Frontal cortex (tissue), 4 donors: ENCODE data around the gene TSPAN14. TPM values are rescaled to one million over a fixed set of nuclear protein-coding genes. Genes with fewer than 3 reads are reported as not detected.

Source experiments
- DNase-seq, 2 donors: peaks; one replicate each; pipeline ENCODE4 v3.0.0; 2012; ENCODE audit warnings: low spot score in 2 of 2
- FAIRE-seq: peaks from 2 replicates; lab custom pipeline; 2012; peaks lifted over from hg19 to GRCh38; lab: Jason Lieb, UNC
- total RNA-seq: library from RNA; depleted of rRNA; stranded (reverse); fragments of >200 nt; gene quantifications from one replicate; pipeline ENCODE4 v1.2.3, GENCODE V29; 2014
- donor health status: control.
- donor health status: control.
- donor health status: control.

The TSPAN14 gene
- total RNA-seq, 1 donor from 2014 or later = 17.9 TPM

GRCh38 chr10:80485076-80485945 is 31.2 kb downstream of the TSPAN14 start:
- FAIRE-seq (no peak), DNase-seq (no peak)

GRCh38 chr10:80485946-80486764 is 32.0 kb downstream of the TSPAN14 start:
- no peak for DNase-seq
- no peak for FAIRE-seq

- FAIRE-seq = no peak
- no peak for DNase-seq
Measured at GRCh38 chr10:80486785-80487420, 32.8 kb downstream of the TSPAN14 start.

GRCh38 chr10:80487421-80487785 is 33.3 kb downstream of the TSPAN14 start:
- no peak for DNase-seq
- FAIRE-seq = no peak

- FAIRE-seq (no peak), DNase-seq (no peak)
Measured at GRCh38 chr10:80487791-80488538, 33.9 kb downstream of the TSPAN14 start.

- FAIRE-seq = no peak
- DNase-seq = no peak
Measured at GRCh38 chr10:80488539-80489066, 34.5 kb downstream of the TSPAN14 start.

- DNase-seq (no peak), FAIRE-seq (no peak)
Measured at GRCh38 chr10:80489371-80490112, 35.4 kb downstream of the TSPAN14 start.

GRCh38 chr10:80491251-80492102 is 37.4 kb downstream of the TSPAN14 start:
- no peak for DNase-seq
- no peak for FAIRE-seq

GRCh38 chr10:80492848-80493521 is 38.9 kb downstream of the TSPAN14 start:
- no peak for DNase-seq
- FAIRE-seq = no peak

GRCh38 chr10:80493522-80494051 is 39.5 kb downstream of the TSPAN14 start:
- DNase-seq (no peak), FAIRE-seq (no peak)

GRCh38 chr10:80496555-80497172 is 42.6 kb downstream of the TSPAN14 start:
- DNase-seq (no peak), FAIRE-seq (no peak)

GRCh38 chr10:80497187-80498077 is 43.3 kb downstream of the TSPAN14 start:
- FAIRE-seq = no peak
- DNase-seq = no peak

GRCh38 chr10:80498078-80498832 is 44.1 kb downstream of the TSPAN14 start:
- DNase-seq (no peak), FAIRE-seq (no peak)

- DNase-seq = peak in 1 of 2 donors; percentile 65
Measured at GRCh38 chr10:80498833-80499741, 45.0 kb downstream of the TSPAN14 start.

More at GRCh38 chr10:80498833-80499741, 45.0 kb downstream of the TSPAN14 start:
- FAIRE-seq = no peak
